CD4-positive, alpha-beta T cell treated with Interleukin-6 at 100 ng/mL for 8 hours (primary cell): ENCODE data around the gene AGFG2.

Source experiments
- DNase-seq: peaks from one replicate; pipeline ENCODE4 v3.0.0-alpha.2; 2020; ENCODE audit warnings: mixed read lengths, low spot score

Gene AGFG2

DNA sequence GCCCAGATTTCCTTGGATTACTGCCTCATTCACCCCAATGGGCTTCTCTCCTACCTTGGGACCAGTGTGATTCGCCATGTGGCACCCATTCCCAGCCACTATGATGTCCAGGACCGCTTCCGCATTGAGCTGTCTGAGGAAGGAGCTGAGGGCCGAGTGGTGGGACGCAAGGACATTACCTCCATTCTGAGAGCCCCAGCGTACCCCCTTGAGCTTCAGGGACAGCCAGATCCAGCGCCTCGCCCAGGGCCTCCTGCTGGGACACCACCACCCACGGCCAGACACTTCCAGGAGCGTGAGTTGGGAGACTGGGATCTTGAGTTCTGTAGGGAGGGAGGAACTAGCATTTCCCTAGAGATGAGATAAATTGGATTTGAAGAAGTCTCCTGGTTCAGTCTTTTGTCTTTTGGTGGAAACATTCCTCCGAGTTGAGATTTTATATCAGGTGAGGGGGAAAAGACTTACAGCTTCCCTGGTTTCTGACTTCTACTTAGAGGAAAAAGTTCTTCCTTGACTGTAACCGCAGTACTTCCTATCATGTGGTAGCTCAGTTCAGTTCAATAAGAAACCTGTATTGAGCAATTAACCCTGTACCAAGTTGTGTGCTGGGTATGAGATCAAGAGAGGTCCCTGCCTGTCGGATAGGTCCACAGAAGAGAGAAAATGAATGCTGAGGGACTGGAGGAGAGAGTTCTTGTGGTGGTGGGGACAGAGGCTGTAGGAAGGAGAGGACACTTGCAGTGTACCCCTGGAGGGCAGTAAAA is 74.6 kb downstream of the AGFG2 start:
- no peak for DNase-seq

DNA sequence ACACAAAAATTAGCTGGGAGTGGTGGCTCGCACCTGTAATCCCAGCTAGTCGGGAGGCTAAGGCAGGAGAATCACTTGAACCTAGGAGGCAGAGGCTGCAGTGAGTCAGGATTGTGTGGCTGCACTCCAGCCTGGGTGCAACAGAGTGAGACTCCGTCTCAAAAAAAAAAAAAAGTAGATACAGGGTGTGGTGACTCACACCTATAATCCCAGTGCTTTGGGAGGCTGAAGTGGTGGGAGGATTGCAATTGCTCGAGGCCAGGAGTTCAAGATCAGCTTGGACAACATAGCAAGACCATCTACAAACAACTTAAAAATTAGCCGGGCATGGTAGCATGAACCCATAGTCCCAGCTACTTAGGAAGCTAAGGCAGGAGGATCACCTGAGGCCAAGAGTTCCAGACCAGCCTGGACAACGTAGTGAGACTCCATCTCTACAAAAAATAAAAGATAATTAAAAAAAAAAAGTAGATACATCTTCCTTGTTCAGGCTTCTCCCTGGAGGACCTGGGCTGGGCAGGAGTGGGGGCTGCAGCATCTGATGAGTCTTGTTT is 75.4 kb downstream of the AGFG2 start:
- DNase-seq, result no peak
